ENCODE data around the gene SLC30A2.
"Not testable (repeated sequence)": the region's sequence is repeated elsewhere in the genome, so short reads cannot be mapped to it uniquely, and the experiment has no call there.

The SLC30A2 gene, protein sequence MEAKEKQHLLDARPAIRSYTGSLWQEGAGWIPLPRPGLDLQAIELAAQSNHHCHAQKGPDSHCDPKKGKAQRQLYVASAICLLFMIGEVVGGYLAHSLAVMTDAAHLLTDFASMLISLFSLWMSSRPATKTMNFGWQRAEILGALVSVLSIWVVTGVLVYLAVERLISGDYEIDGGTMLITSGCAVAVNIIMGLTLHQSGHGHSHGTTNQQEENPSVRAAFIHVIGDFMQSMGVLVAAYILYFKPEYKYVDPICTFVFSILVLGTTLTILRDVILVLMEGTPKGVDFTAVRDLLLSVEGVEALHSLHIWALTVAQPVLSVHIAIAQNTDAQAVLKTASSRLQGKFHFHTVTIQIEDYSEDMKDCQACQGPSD

GRCh38 chr1:26045722-26046245 lies at the start of gene SLC30A2:
TSS of gene SLC30A2 (minus strand) at chr1:26046118. CDS start at chr1:26045896, 222 bp downstream.
- H3K4me1 ChIP-seq (ENCODE audit: control insufficient read depth in 1 of 2, insufficient read depth in 2 of 2, low read length in 2 of 2), result peaks cover 0 to 17% of the 10 kb centered on the region in 2 donors
- no peaks in the 10 kb centered on the region for H3K9me3 ChIP-seq (ENCODE audit: control insufficient read depth in 1 of 2, low read length in 2 of 2)
- no peaks in the 10 kb centered on the region for H3K36me3 ChIP-seq (ENCODE audit: control insufficient read depth in 1 of 2, insufficient read depth in 2 of 2, low read length in 2 of 2)
- H3K4me3 ChIP-seq (ENCODE audit: low read depth in 1 of 2, low read length in 2 of 2), result peak within 1 kb of the TSS in 1 of 2 donors; percentile 48
- H3K27ac ChIP-seq (ENCODE audit: low read length), result no peak within 1 kb of the TSS
- peaks cover 31% of the 10 kb centered on the region for H3K27me3 ChIP-seq (ENCODE audit: low read depth, low read length)

DNA sequence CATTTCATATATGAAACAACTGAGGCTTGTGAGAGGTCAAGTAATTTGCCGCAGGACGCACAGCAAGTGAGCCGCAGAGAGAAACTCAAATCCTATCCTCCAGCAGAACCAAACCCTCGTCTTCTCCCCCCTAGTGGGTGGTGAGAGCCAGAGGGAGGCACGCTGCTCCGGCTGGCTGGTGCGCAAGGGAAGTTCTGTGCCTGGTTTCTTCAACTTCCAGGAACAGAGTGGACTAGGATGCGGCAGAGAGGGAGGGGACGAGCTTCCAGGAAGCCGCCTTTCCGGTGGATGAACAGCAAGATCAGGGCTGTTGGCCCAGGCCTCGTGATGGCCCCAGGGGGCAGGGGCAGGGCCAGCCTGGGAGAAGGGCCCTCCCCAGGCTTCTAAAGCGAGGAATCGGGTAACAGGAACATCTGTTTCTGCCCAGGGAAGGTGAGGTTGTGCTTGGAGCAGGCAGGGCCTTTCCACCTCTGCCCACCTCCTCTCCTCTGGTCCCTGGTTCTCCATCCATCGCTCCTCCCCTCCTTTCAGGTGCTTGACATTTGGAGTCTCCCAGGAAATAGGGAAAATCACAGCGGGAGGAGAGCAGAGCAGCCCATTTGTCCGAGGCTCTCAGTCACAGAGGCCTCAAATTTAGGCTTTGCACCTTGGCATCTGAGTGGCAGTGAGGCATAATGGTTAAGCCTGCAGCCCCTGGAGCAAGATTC lies 48.9 kb upstream of the SLC30A2 start:
- H3K4me1 ChIP-seq (ENCODE audit: control insufficient read depth in 1 of 2, insufficient read depth in 2 of 2, low read length in 2 of 2), result no peaks in the 10 kb centered on the region
- no peaks in the 10 kb centered on the region for H3K36me3 ChIP-seq (ENCODE audit: control insufficient read depth in 1 of 2, insufficient read depth in 2 of 2, low read length in 2 of 2)
- no peak overlapping the region for H3K27ac ChIP-seq (ENCODE audit: low read length)
- H3K27me3 ChIP-seq (ENCODE audit: low read depth, low read length), result no peaks in the 10 kb centered on the region
- no peak overlapping the region for H3K4me3 ChIP-seq (ENCODE audit: low read depth in 1 of 2, low read length in 2 of 2)
- no peaks in the 10 kb centered on the region for H3K9me3 ChIP-seq (ENCODE audit: control insufficient read depth in 1 of 2, low read length in 2 of 2)

DNA sequence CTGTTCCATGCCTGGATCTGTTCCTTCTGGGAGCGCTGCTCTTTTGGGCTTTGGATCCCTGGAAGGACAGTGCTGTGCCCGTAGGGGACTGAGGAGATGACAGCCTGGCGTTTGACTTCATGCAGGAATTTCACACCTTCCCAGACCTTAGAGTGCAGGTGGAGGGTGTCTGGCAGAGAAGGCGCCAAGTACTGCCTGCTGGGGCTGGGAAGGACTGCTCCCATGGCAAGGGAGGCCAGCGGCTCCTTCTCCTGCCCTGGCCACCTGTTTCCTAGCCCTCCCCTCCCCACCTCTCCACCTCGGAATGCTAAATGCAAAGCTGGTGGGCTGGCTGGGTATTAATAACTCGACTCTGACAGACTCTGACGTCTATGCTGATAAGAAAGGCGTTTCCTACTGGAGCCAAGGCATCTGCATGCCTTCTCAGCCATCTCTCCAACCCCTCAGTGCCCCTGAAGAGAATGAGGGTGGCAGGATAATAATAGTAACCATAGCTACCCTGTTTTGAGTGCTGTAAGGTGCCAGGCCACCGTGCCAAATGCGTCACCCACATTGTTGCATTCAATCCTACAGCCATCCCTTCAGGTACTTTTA lies 48.3 kb upstream of the SLC30A2 start:
- Histone ChIP-seq H3K27ac (ENCODE audit: low read length) (no peak overlapping the region), H3K4me3 (ENCODE audit: low read depth in 1 of 2, low read length in 2 of 2) (no peak overlapping the region), H3K4me1 (ENCODE audit: control insufficient read depth in 1 of 2, insufficient read depth in 2 of 2, low read length in 2 of 2) (no peaks in the 10 kb centered on the region), H3K36me3 (ENCODE audit: control insufficient read depth in 1 of 2, insufficient read depth in 2 of 2, low read length in 2 of 2) (no peaks in the 10 kb centered on the region), H3K27me3 (ENCODE audit: low read depth, low read length) (no peaks in the 10 kb centered on the region), H3K9me3 (ENCODE audit: control insufficient read depth in 1 of 2, low read length in 2 of 2) (no peaks in the 10 kb centered on the region)

DNA sequence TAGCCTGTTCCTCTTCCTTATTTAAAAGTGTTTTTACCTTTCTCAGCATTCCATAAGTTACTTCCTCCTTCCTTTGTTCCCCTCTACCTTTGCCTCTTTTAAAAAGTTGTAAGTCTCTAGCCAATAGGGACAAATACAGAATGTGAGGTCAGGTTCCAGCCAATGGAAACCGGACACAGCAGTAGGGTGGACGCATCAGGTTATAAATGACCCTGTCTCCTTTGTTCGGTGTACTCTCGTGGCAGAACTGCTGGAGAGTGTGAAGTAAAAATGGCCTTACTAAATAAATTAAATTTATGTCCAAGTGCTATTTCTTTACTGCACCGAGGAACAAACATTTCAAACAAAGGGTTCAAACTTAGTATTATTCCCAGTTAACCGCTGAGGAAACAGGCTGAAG lies 47.7 kb upstream of the SLC30A2 start:
- not testable (repeated sequence) for H3K27me3 ChIP-seq (ENCODE audit: low read depth, low read length); H3K27ac ChIP-seq (ENCODE audit: low read length); H3K4me3 ChIP-seq (ENCODE audit: low read depth in 1 of 2, low read length in 2 of 2); H3K36me3 ChIP-seq (ENCODE audit: control insufficient read depth in 1 of 2, insufficient read depth in 2 of 2, low read length in 2 of 2); H3K9me3 ChIP-seq (ENCODE audit: control insufficient read depth in 1 of 2, low read length in 2 of 2); H3K4me1 ChIP-seq (ENCODE audit: control insufficient read depth in 1 of 2, insufficient read depth in 2 of 2, low read length in 2 of 2)

- Histone ChIP-seq H3K4me1 (ENCODE audit: control insufficient read depth in 1 of 2, insufficient read depth in 2 of 2, low read length in 2 of 2) (no peaks in the 10 kb centered on the region), H3K4me3 (ENCODE audit: low read depth in 1 of 2, low read length in 2 of 2) (no peak overlapping the region), H3K36me3 (ENCODE audit: control insufficient read depth in 1 of 2, insufficient read depth in 2 of 2, low read length in 2 of 2) (no peaks in the 10 kb centered on the region), H3K27me3 (ENCODE audit: low read depth, low read length) (no peaks in the 10 kb centered on the region), H3K27ac (ENCODE audit: low read length) (no peak overlapping the region), H3K9me3 (ENCODE audit: control insufficient read depth in 1 of 2, low read length in 2 of 2) (no peaks in the 10 kb centered on the region)
Observed at GRCh38 chr1:26092422-26092821, 46.5 kb upstream of the SLC30A2 start.

DNA sequence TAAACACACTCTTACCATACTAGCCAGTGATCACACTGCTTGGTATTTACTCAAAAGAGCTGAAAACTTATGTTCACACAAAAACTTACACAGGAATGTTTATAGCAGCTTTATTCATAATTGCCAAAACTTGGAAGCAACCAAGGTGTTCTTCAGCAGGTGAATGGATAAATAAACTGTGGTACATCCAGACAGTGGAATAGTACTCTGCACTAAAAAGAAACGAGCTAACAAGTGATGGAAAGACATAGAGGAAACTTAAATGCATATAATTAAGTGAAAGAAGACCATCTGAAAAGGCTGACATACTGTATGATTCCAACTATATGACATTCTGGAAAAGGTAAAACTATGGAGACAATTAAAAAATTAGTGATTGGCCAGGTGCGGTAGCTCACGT lies 45.0 kb upstream of the SLC30A2 start:
- H3K27ac ChIP-seq (ENCODE audit: low read length), result no peak overlapping the region
- H3K9me3 ChIP-seq (ENCODE audit: control insufficient read depth in 1 of 2, low read length in 2 of 2), result no peaks in the 10 kb centered on the region
- no peaks in the 10 kb centered on the region for H3K4me1 ChIP-seq (ENCODE audit: control insufficient read depth in 1 of 2, insufficient read depth in 2 of 2, low read length in 2 of 2)
- no peak overlapping the region for H3K4me3 ChIP-seq (ENCODE audit: low read depth in 1 of 2, low read length in 2 of 2)
- no peaks in the 10 kb centered on the region for H3K27me3 ChIP-seq (ENCODE audit: low read depth, low read length)
- no peaks in the 10 kb centered on the region for H3K36me3 ChIP-seq (ENCODE audit: control insufficient read depth in 1 of 2, insufficient read depth in 2 of 2, low read length in 2 of 2)

GRCh38 chr1:26089125-26089524 lies 43.2 kb upstream of the SLC30A2 start:
- Histone ChIP-seq H3K4me1 (ENCODE audit: control insufficient read depth in 1 of 2, insufficient read depth in 2 of 2, low read length in 2 of 2) (no peaks in the 10 kb centered on the region), H3K4me3 (ENCODE audit: low read depth in 1 of 2, low read length in 2 of 2) (no peak overlapping the region), H3K36me3 (ENCODE audit: control insufficient read depth in 1 of 2, insufficient read depth in 2 of 2, low read length in 2 of 2) (no peaks in the 10 kb centered on the region), H3K27me3 (ENCODE audit: low read depth, low read length) (no peaks in the 10 kb centered on the region), H3K9me3 (ENCODE audit: control insufficient read depth in 1 of 2, low read length in 2 of 2) (no peaks in the 10 kb centered on the region), H3K27ac (ENCODE audit: low read length) (no peak overlapping the region)

DNA sequence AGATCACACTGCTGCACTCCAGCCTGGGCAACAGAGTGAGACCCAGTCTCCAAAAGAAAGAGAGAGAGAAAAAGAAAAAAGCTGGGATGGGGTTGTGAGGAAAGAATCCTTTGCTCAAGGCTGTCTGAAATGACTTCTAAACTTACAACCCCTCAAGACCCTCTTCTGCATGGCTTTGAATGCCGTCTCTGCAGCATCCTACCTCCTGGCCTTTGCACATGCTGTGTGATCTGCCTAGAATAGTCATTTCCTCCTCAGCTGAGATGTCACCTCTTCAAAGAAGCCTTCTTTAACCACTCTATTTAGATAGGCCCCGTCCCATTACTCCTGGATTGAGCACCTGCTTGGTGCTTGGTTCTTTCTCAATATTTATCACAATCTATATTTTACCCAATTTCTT lies 38.9 kb upstream of the SLC30A2 start:
- Histone ChIP-seq H3K36me3 (ENCODE audit: control insufficient read depth in 1 of 2, insufficient read depth in 2 of 2, low read length in 2 of 2) (no peaks in the 10 kb centered on the region), H3K27me3 (ENCODE audit: low read depth, low read length) (no peaks in the 10 kb centered on the region), H3K4me1 (ENCODE audit: control insufficient read depth in 1 of 2, insufficient read depth in 2 of 2, low read length in 2 of 2) (no peaks in the 10 kb centered on the region), H3K27ac (ENCODE audit: low read length) (no peak overlapping the region), H3K4me3 (ENCODE audit: low read depth in 1 of 2, low read length in 2 of 2) (no peak overlapping the region), H3K9me3 (ENCODE audit: control insufficient read depth in 1 of 2, low read length in 2 of 2) (no peaks in the 10 kb centered on the region)

DNA sequence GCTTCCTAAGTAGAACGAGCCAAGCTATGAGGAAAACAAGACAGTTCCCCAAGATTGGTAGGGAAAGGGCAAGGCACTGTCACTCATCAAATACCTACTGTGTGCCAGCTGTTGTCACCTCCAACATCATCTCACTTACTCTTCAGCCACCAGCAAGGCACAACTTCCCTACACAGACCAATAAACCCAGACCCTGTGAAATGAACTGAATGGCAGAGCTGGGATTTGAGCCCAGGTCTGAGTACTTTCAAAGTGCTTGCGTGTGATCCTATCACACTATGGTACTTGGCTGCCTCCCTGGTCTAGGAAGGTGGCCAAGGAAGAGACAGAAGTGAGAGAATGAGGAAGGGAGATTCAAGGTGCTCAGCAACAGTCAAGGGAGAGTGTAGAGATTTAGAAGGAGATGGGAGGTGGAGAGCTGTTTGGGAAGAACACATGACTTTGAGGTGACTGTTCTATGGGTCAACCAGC lies 38.2 kb upstream of the SLC30A2 start:
- Histone ChIP-seq H3K9me3 (ENCODE audit: control insufficient read depth in 1 of 2, low read length in 2 of 2) (no peaks in the 10 kb centered on the region), H3K4me3 (ENCODE audit: low read depth in 1 of 2, low read length in 2 of 2) (no peak overlapping the region), H3K27ac (ENCODE audit: low read length) (no peak overlapping the region), H3K27me3 (ENCODE audit: low read depth, low read length) (no peaks in the 10 kb centered on the region), H3K36me3 (ENCODE audit: control insufficient read depth in 1 of 2, insufficient read depth in 2 of 2, low read length in 2 of 2) (no peaks in the 10 kb centered on the region), H3K4me1 (ENCODE audit: control insufficient read depth in 1 of 2, insufficient read depth in 2 of 2, low read length in 2 of 2) (no peaks in the 10 kb centered on the region)

DNA sequence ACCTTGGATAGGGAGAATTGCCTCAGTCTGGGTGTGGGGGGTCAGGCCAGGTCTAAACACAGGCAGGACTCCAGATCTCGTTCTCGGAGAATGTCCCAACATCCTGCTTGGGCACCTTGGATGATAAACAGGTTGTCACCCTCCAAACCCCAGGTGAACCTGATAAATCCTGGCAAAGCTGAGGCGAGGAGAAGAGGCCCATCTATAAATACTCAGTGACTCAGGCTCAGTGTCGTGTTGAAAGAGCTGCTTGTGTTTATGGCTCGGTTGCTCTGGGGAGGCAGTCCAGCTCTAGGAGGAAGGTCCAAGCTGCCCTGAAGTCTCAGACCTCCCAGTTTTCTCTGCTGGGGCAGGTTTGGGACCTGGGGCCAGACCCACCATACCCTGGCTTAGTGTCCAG lies 37.3 kb upstream of the SLC30A2 start:
- Histone ChIP-seq H3K4me3 (ENCODE audit: low read depth in 1 of 2, low read length in 2 of 2) (no peak overlapping the region), H3K27ac (ENCODE audit: low read length) (no peak overlapping the region), H3K36me3 (ENCODE audit: control insufficient read depth in 1 of 2, insufficient read depth in 2 of 2, low read length in 2 of 2) (no peaks in the 10 kb centered on the region), H3K27me3 (ENCODE audit: low read depth, low read length) (no peaks in the 10 kb centered on the region), H3K4me1 (ENCODE audit: control insufficient read depth in 1 of 2, insufficient read depth in 2 of 2, low read length in 2 of 2) (no peaks in the 10 kb centered on the region), H3K9me3 (ENCODE audit: control insufficient read depth in 1 of 2, low read length in 2 of 2) (no peaks in the 10 kb centered on the region)

- H3K4me1 ChIP-seq (ENCODE audit: control insufficient read depth in 1 of 2, insufficient read depth in 2 of 2, low read length in 2 of 2), result no peaks in the 10 kb centered on the region
Observed at GRCh38 chr1:26082020-26082350, 36.1 kb upstream of the SLC30A2 start.

More at GRCh38 chr1:26082020-26082350, 36.1 kb upstream of the SLC30A2 start:
- Histone ChIP-seq H3K27me3 (ENCODE audit: low read depth, low read length) (no peaks in the 10 kb centered on the region), H3K4me3 (ENCODE audit: low read depth in 1 of 2, low read length in 2 of 2) (no peak overlapping the region), H3K9me3 (ENCODE audit: control insufficient read depth in 1 of 2, low read length in 2 of 2) (no peaks in the 10 kb centered on the region), H3K27ac (ENCODE audit: low read length) (no peak overlapping the region), H3K36me3 (ENCODE audit: control insufficient read depth in 1 of 2, insufficient read depth in 2 of 2, low read length in 2 of 2) (no peaks in the 10 kb centered on the region)
